ENCODE results near the gene PLRG1.

Gene PLRG1

GRCh38 chr4:154521607-154522006 is 28.6 kb downstream of the PLRG1 start:
- no peak for DNase-seq (ENCODE audit: low read depth in 1 of 2, low spot score in 1 of 2)

- no peak for DNase-seq (ENCODE audit: low read depth in 1 of 2, low spot score in 1 of 2)
Observed at GRCh38 chr4:154519214-154519613, 31.0 kb downstream of the PLRG1 start.

GRCh38 chr4:154517591-154517990 is 32.6 kb downstream of the PLRG1 start:
- DNase-seq (ENCODE audit: low read depth in 1 of 2, low spot score in 1 of 2): no peak

GRCh38 chr4:154516318-154517029 is 33.7 kb downstream of the PLRG1 start:
- DNase-seq (ENCODE audit: low read depth in 1 of 2, low spot score in 1 of 2): no peak

GRCh38 chr4:154511981-154512380 is 38.2 kb downstream of the PLRG1 start:
- DNase-seq (ENCODE audit: low read depth in 1 of 2, low spot score in 1 of 2): no peak

GRCh38 chr4:154511548-154511947 is 38.7 kb downstream of the PLRG1 start:
- DNase-seq (ENCODE audit: low read depth in 1 of 2, low spot score in 1 of 2): no peak

GRCh38 chr4:154507156-154507555 is 43.0 kb downstream of the PLRG1 start:
- DNase-seq (ENCODE audit: low read depth in 1 of 2, low spot score in 1 of 2): no peak

GRCh38 chr4:154506253-154506652 is 43.9 kb downstream of the PLRG1 start:
- DNase-seq (ENCODE audit: low read depth in 1 of 2, low spot score in 1 of 2): no peak

GRCh38 chr4:154503598-154503997 is 46.6 kb downstream of the PLRG1 start:
- DNase-seq (ENCODE audit: low read depth in 1 of 2, low spot score in 1 of 2): no peak

- no peak for DNase-seq (ENCODE audit: low read depth in 1 of 2, low spot score in 1 of 2)
Observed at GRCh38 chr4:154502111-154502510, 48.1 kb downstream of the PLRG1 start.

GRCh38 chr4:154497889-154498288 is 52.3 kb downstream of the PLRG1 start:
- no peak for DNase-seq (ENCODE audit: low read depth in 1 of 2, low spot score in 1 of 2)

GRCh38 chr4:154495867-154496266 is 54.3 kb downstream of the PLRG1 start:
- no peak for DNase-seq (ENCODE audit: low read depth in 1 of 2, low spot score in 1 of 2)

GRCh38 chr4:154492288-154492687 is 57.9 kb downstream of the PLRG1 start:
- no peak for DNase-seq (ENCODE audit: low read depth in 1 of 2, low spot score in 1 of 2)

- no peak for DNase-seq (ENCODE audit: low read depth in 1 of 2, low spot score in 1 of 2)
Observed at GRCh38 chr4:154491341-154492271, 58.6 kb downstream of the PLRG1 start, which contains the start of gene DCHS2. Gene DCHS2, minus strand, starts transcription at chr4:154491799. Its CDS starts 444 bp downstream, at chr4:154491355.

- DNase-seq (ENCODE audit: low read depth in 1 of 2, low spot score in 1 of 2): no peak
Observed at GRCh38 chr4:154490583-154491340, 59.4 kb downstream of the PLRG1 start.

- DNase-seq (ENCODE audit: low read depth in 1 of 2, low spot score in 1 of 2): no peak
Observed at GRCh38 chr4:154490234-154490582, 60.0 kb downstream of the PLRG1 start.

GRCh38 chr4:154489558-154490233 is 60.5 kb downstream of the PLRG1 start:
- no peak for DNase-seq (ENCODE audit: low read depth in 1 of 2, low spot score in 1 of 2)

GRCh38 chr4:154487145-154487544 is 63.1 kb downstream of the PLRG1 start:
- DNase-seq (ENCODE audit: low read depth in 1 of 2, low spot score in 1 of 2): no peak

- DNase-seq (ENCODE audit: low read depth in 1 of 2, low spot score in 1 of 2): no peak
Observed at GRCh38 chr4:154485127-154485773, 65.0 kb downstream of the PLRG1 start.

Measured in activated CD4-positive, alpha-beta T cell treated with anti-CD3 and anti-CD28 coated beads, Interleukin-2, amount 50 U/mL, for 24 hours (primary cell).